Measurements from ENCODE around the gene RASAL1.

DNA sequence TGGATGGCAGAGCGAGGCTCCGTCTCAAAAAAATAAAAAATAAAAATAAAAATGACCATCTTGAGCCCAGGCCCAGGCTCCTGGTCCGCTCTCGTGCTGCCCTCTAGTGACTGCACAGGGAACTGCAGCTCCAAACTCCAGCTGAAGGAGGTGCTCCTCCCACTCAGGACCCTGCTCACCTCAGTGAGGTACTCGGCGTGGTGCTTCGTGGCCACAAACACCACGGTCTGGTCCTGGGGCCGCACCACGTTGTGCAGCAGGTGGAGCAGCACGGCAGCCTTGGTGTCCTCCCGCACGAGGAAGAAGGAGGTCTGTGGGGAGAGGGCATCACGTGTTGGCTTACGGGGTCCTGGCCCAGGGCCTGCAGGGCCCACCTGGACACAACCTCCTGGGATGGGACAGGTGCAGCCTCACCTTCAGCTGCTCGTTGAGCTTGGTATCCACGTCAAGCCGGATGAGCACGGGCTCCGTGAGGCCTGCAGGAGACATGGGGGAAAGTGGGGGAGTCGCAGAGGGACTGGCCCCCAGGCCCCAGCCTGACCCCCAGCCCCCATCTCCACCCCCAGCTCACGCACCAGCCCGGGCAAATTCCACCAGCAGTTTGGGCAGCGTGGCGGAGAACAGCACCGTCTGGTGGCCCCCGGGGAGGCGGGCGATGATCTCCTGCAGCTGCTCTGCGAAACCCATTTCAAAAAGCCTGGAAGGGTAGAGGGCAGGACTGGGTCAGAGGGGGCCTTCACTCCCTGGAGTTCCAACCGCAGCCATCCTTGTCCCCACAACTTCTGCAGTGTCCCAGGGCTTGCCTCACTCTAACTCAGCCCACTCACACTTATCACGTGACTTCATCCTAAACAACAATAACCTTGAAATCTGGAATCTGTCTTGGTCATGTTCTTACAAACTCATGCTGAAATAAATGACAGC lies 39.2 kb upstream of the RASAL1 start:
- no peak for TF ChIP-seq EZH2phosphoT487 (IDR thresholded peaks at IDR 0.05; ENCODE audit: insufficient read depth, low read depth)
- TF ChIP-seq EZH2 (IDR thresholded peaks at IDR 0.05; ENCODE audit: insufficient read depth, poor library complexity, severe bottlenecking): no peak
